Hepatocyte (in vitro differentiated cells): Measurements from ENCODE around the gene CD248. TPM values are rescaled to one million over a fixed set of nuclear protein-coding genes. Genes with fewer than 3 reads are reported as not detected.
A peak's percentile ranks its signal among the peaks of the same experiment; 100 is the strongest.

Experiments used
- DNase-seq: peaks from one replicate; pipeline ENCODE4 v3.0.0-alpha.2; 2016; ENCODE audit warnings: low spot score
- H2AFZ ChIP-seq: fragments of 200-600 bp; sonication (generic); 2 replicates; pipeline ENCODE4 v1.6.0; 2016; ENCODE audit warnings: antibody characterized with exemption, mild to moderate bottlenecking
- H3K27ac ChIP-seq: fragments of 200-600 bp; sonication (generic); 2 replicates; pipeline ENCODE4 v1.5.1; 2016; ENCODE audit warnings: mild to moderate bottlenecking
- H3K27me3 ChIP-seq: fragments of 200-600 bp; sonication (generic); 2 replicates; pipeline ENCODE4 v1.6.1; 2016
- H3K36me3 ChIP-seq: fragments of 200-600 bp; sonication (generic); replicated peaks from 2 replicates; pipeline ENCODE4 v1.5.1; 2016; ENCODE audit warnings: low read depth; ENCODE audit not compliant: insufficient read depth
- H3K4me1 ChIP-seq: fragments of 200-600 bp; sonication (generic); 2 replicates; pipeline ENCODE4 v1.5.1; 2016; ENCODE audit warnings: mild to moderate bottlenecking, moderate library complexity; ENCODE audit not compliant: insufficient read depth
- H3K4me2 ChIP-seq: fragments of 200-600 bp; sonication (generic); 2 replicates; pipeline ENCODE4 v1.6.0; 2016
- H3K4me3 ChIP-seq: fragments of 200-600 bp; sonication (generic); 2 replicates; pipeline ENCODE4 v1.5.1; 2016; ENCODE audit warnings: mild to moderate bottlenecking
- H3K79me2 ChIP-seq: fragments of 200-600 bp; sonication (generic); 2 replicates; pipeline ENCODE4 v1.6.0; 2017; ENCODE audit warnings: mild to moderate bottlenecking
- H3K9me2 ChIP-seq: fragments of 200-600 bp; sonication (generic); replicated peaks from 2 replicates; pipeline ENCODE4 v1.6.0; 2017; ENCODE audit warnings: mild to moderate bottlenecking; ENCODE audit not compliant: insufficient read depth
- H3K9me3 ChIP-seq: fragments of 200-600 bp; sonication (generic); 2 replicates; pipeline ENCODE4 v1.5.1; 2016; ENCODE audit warnings: low read depth, mild to moderate bottlenecking
- H4K20me1 ChIP-seq: fragments of 200-600 bp; sonication (generic); 2 replicates; pipeline ENCODE4 v1.6.0; 2016; ENCODE audit warnings: mild to moderate bottlenecking; ENCODE audit not compliant: insufficient read depth, poor library complexity, severe bottlenecking
- CTCF ChIP-seq: fragments of 200-600 bp; sonication (generic); IDR thresholded peaks from 2 replicates; pipeline ENCODE4 v1.5.1; 2016; ENCODE audit warnings: antibody characterized with exemption, mild to moderate bottlenecking; ENCODE audit not compliant: poor library complexity
- EZH2 ChIP-seq: fragments of 200-600 bp; sonication (generic); IDR thresholded peaks from 2 replicates; pipeline ENCODE4 v1.6.1; 2016; ENCODE audit warnings: antibody characterized with exemption, mild to moderate bottlenecking, borderline replicate concordance
- EZH2phosphoT487 ChIP-seq: fragments of 200-600 bp; sonication (generic); IDR thresholded peaks from one replicate; pipeline ENCODE4 v1.6.1; 2018; ENCODE audit warnings: antibody characterized with exemption, mild to moderate bottlenecking, low read depth, moderate library complexity; ENCODE audit not compliant: unreplicated experiment, severe bottlenecking
- WGBS: methylation state at CpG from one replicate; pipeline ENCODE4 v1.1.6; 2016; ENCODE audit warnings: low lambda C conversion rate; ENCODE audit errors: missing lambda C conversion rate; 5-methylcytosine and 5-hydroxymethylcytosine counted together
- polyA plus RNA-seq: library from polyadenylated mRNA; unstranded; fragments of >200 nt; fragmentation: Nextera tagmentation; extraction: Ambion mirVana; gene quantifications from 2 replicates; pipeline ENCODE4 v1.2.1, GENCODE V29; 2016
- total RNA-seq: library from RNA; depleted of rRNA; stranded (reverse); fragments of >200 nt; gene quantifications from 2 replicates; pipeline ENCODE4 v1.2.3, GENCODE V29; 2014

Gene CD248
- total and polyA plus RNA-seq, 2 experiments from 2014 or later = 24.6 to 210 TPM

DNA sequence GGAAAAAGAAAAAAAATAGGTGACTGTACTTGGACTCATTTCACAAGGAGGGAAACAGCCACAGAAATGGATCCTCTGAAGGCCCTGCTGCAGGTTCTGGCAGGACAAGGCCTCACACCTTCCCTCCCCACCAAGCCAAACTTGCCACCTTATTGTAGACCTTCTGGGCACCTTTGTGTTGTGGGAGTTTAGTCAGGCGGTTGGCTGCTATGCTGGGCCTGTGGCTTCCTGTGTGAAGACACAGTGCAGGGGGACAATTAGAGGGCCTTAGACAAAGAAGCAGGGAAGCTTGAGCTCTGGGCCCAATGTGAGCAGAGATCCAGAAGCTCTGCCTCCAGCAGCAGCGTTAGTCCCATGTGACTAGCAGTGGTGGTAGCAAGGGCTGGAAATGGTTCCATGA lies 44.2 kb downstream of the CD248 start:
- Histone ChIP-seq H3K4me2 (no peak overlapping the region), H3K27me3 (no peaks in the 10 kb centered on the region), H3K36me3 (no peaks in the 10 kb centered on the region), H4K20me1 (peaks cover 23% of the 10 kb centered on the region), H3K9me3 (no peaks in the 10 kb centered on the region), H2AFZ (no peak overlapping the region), H3K27ac (no peak overlapping the region), H3K79me2 (peaks cover 33% of the 10 kb centered on the region), H3K9me2 (no peaks in the 10 kb centered on the region), H3K4me3 (no peak overlapping the region), H3K4me1 (peaks cover 12% of the 10 kb centered on the region)
- WGBS = 97% methylated on average over 2 of the region's 2 CpGs
- TF ChIP-seq CTCF = no peak
- no peak for TF ChIP-seq EZH2phosphoT487
- TF ChIP-seq EZH2 = no peak
- no peak for DNase-seq

DNA sequence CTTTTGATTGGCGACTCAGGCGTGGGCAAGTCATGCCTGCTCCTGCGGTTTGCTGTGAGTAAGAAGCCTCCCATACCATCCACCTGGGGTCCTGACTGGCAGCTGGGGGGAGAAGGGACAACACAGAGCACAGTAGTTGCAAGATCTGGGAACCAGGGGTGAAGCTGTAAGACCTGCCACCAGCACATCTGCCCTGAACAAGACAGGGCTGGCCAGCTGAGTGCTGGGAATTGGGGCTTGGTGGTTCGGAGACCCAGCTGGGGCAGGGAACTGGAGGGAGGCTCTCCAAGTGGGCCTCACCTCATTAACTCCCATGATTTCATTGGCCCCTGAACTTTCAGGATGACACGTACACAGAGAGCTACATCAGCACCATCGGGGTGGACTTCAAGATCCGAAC lies 45.0 kb downstream of the CD248 start:
- peaks cover 33% of the 10 kb centered on the region for H3K79me2 ChIP-seq
- no peak overlapping the region for H2AFZ ChIP-seq
- no peak overlapping the region for H3K27ac ChIP-seq
- peaks cover 23% of the 10 kb centered on the region for H4K20me1 ChIP-seq
- no peaks in the 10 kb centered on the region for H3K9me3 ChIP-seq
- H3K27me3 ChIP-seq = no peaks in the 10 kb centered on the region
- no peak for DNase-seq
- no peak overlapping the region for H3K4me3 ChIP-seq
- WGBS = 98% methylated on average over 7 of the region's 7 CpGs
- H3K4me1 ChIP-seq = peaks cover 11% of the 10 kb centered on the region
- H3K9me2 ChIP-seq = no peaks in the 10 kb centered on the region
- H3K36me3 ChIP-seq = no peaks in the 10 kb centered on the region
- no peak overlapping the region for H3K4me2 ChIP-seq
- TF ChIP-seq EZH2phosphoT487 (no peak), EZH2 (no peak), CTCF (no peak)

DNA sequence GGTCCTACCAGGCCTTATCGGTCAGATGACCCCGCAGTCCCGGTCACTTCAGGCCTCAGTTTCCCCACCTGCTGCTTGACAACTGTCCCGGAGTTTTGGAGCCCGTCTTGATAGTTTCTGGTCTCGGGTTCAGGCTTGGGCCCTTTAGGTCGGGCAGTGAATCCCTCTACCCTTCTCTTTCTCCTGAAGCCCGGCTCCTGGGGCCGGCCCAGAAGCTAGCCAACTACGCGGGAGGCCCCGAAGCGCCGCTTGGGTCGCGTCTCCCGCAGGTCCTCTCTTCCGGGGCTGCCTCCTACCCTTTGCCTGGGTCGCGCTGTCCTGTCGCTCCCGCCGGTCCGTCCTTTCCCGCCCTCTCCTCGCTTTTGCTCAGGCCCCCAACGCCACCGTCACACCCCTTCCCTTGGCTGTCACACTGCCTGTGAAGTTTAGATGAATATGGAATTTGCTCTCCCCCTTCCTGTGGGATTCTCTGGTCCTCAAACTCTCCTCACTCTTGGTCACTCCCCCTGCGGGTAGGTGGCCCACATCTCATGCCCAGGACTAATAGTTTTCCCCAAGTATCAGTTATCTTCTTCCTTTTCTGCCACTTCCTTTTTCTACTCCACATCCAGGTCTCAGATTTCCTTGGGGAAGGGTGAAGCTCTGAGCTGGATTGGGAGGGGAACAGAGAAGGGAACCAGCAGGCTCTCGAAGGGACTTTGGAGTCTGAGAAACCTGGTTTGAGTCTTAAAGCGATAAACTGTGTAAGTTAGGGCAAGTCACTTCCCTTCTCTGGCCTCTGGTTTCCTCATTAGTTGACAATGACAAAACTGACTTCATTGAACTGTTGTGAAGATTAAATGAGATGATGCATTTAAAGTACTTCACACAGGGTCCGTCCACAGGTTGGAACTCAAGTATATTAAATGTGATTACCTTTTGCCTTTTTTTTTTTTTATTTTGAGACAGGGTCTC lies 47.6 kb downstream of the CD248 start:
- Histone ChIP-seq H4K20me1 (peaks cover 23% of the 10 kb centered on the region), H3K27ac (peak overlapping the region; percentile 92), H3K36me3 (no peaks in the 10 kb centered on the region), H3K27me3 (no peaks in the 10 kb centered on the region), H3K4me3 (peak overlapping the region; percentile 91), H3K9me3 (no peaks in the 10 kb centered on the region), H3K9me2 (no peaks in the 10 kb centered on the region), H3K4me1 (peaks cover 11% of the 10 kb centered on the region), H3K4me2 (peak overlapping the region; percentile 98), H2AFZ (peak overlapping the region; percentile 72), H3K79me2 (peaks cover 33% of the 10 kb centered on the region)
- peak; percentile 31 for TF ChIP-seq CTCF
- TF ChIP-seq EZH2 = no peak
- no peak for TF ChIP-seq EZH2phosphoT487
- WGBS = 7% methylated on average over 32 of the region's 32 CpGs
- peak; percentile 59 for DNase-seq
